T-helper 1 cell treated with Interleukin-12 subunit alpha and Interleukin-12 subunit beta and Interleukin-4 antibody, amounts not matched to agents 30 μg/mL and 1 μg/mL, for 36 hours (primary cell): Measurements from ENCODE around the gene AHNAK.
"Not testable (repeated sequence)": the region's sequence is repeated elsewhere in the genome, so short reads cannot be mapped to it uniquely, and the experiment has no call there.

Source experiments
- H3K27ac Mint-ChIP-seq: one replicate; pipeline ENCODE4 v1.8.0; 2021; ENCODE audit warnings: mild to moderate bottlenecking, mixed read lengths
- H3K27me3 Mint-ChIP-seq: one replicate; pipeline ENCODE4 v1.8.0; 2021; ENCODE audit warnings: low read depth, mixed read lengths
- H3K36me3 Mint-ChIP-seq: one replicate; pipeline ENCODE4 v1.8.0; 2021; ENCODE audit warnings: low read depth, mixed read lengths
- H3K4me1 Mint-ChIP-seq: one replicate; pipeline ENCODE4 v1.8.0; 2021; ENCODE audit warnings: low read depth, mixed read lengths
- H3K4me3 Mint-ChIP-seq: one replicate; pipeline ENCODE4 v1.8.0; 2021; ENCODE audit warnings: mild to moderate bottlenecking, moderate library complexity, mixed read lengths
- H3K9me3 Mint-ChIP-seq: one replicate; pipeline ENCODE4 v1.8.0; 2021; ENCODE audit warnings: mixed read lengths

The AHNAK gene

GRCh38 chr11:62552485-62553079 lies 6.0 kb upstream of the AHNAK start:
- H3K9me3 Mint-ChIP-seq: no peaks in the 10 kb centered on the region
- peaks cover 75% of the 10 kb centered on the region for H3K4me1 Mint-ChIP-seq
- peaks cover 17% of the 10 kb centered on the region for H3K27me3 Mint-ChIP-seq
- H3K27ac Mint-ChIP-seq: peak overlapping the region; percentile 96
- H3K4me3 Mint-ChIP-seq: peak overlapping the region; percentile 70
- H3K36me3 Mint-ChIP-seq: peaks cover 1% of the 10 kb centered on the region

- peak overlapping the region; percentile 96 for H3K27ac Mint-ChIP-seq
- H3K27me3 Mint-ChIP-seq: peaks cover 17% of the 10 kb centered on the region
- H3K4me1 Mint-ChIP-seq: peaks cover 58% of the 10 kb centered on the region
- not testable (repeated sequence) for H3K9me3 Mint-ChIP-seq, H3K36me3 Mint-ChIP-seq, H3K4me3 Mint-ChIP-seq
These were observed 3.9 kb upstream of the AHNAK start for GRCh38 chr11:62550478-62550877.

- Mint-ChIP-seq H3K27me3 (peaks cover 17% of the 10 kb centered on the region), H3K36me3 (peaks cover 11% of the 10 kb centered on the region), H3K27ac (peak overlapping the region; percentile 41), H3K9me3 (no peaks in the 10 kb centered on the region), H3K4me1 (peaks cover 50% of the 10 kb centered on the region), H3K4me3 (peak overlapping the region; percentile 37)
These were observed 2.1 kb upstream of the AHNAK start for GRCh38 chr11:62548545-62549335.

DNA sequence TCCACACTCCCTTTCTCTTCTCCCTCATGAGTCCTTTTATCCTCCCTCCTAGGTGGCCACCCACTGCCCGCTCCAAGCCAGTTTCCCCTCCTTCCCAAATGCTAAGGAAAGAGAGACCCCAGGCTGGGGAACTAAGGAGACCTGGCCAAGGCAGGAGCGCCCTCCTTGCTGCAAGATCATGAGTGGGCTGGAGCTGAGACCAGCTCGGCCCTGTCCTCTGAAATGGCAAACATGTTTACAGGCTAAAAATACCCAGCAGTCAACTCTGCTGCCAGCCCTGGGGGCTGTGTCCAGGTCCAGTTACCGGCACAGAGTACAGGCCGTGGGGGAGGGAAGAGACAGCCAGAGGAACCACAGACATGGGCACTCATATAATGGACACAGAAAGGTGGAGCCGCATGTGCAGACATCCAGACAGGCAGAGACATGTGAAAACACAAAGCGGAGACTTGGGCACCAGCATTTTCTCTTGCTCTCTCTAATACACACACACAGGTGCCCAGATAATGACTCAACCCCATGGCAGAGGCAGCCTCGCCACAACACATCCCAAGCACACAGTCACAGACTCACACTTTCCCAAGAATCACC lies 1.2 kb upstream of the AHNAK start:
- H3K27me3 Mint-ChIP-seq: peaks cover 17% of the 10 kb centered on the region
- no peaks in the 10 kb centered on the region for H3K9me3 Mint-ChIP-seq
- H3K27ac Mint-ChIP-seq: peak overlapping the region; percentile 76
- H3K4me1 Mint-ChIP-seq: peaks cover 50% of the 10 kb centered on the region
- H3K36me3 Mint-ChIP-seq: peaks cover 13% of the 10 kb centered on the region
- peak overlapping the region; percentile 71 for H3K4me3 Mint-ChIP-seq

GRCh38 chr11:62546929-62547625 lies 471 bp upstream of the AHNAK start:
- peak overlapping the region; percentile 71 for H3K4me3 Mint-ChIP-seq
- peaks cover 50% of the 10 kb centered on the region for H3K4me1 Mint-ChIP-seq
- H3K9me3 Mint-ChIP-seq: no peaks in the 10 kb centered on the region
- H3K27me3 Mint-ChIP-seq: peaks cover 17% of the 10 kb centered on the region
- H3K27ac Mint-ChIP-seq: peak overlapping the region; percentile 76
- H3K36me3 Mint-ChIP-seq: peaks cover 13% of the 10 kb centered on the region

DNA sequence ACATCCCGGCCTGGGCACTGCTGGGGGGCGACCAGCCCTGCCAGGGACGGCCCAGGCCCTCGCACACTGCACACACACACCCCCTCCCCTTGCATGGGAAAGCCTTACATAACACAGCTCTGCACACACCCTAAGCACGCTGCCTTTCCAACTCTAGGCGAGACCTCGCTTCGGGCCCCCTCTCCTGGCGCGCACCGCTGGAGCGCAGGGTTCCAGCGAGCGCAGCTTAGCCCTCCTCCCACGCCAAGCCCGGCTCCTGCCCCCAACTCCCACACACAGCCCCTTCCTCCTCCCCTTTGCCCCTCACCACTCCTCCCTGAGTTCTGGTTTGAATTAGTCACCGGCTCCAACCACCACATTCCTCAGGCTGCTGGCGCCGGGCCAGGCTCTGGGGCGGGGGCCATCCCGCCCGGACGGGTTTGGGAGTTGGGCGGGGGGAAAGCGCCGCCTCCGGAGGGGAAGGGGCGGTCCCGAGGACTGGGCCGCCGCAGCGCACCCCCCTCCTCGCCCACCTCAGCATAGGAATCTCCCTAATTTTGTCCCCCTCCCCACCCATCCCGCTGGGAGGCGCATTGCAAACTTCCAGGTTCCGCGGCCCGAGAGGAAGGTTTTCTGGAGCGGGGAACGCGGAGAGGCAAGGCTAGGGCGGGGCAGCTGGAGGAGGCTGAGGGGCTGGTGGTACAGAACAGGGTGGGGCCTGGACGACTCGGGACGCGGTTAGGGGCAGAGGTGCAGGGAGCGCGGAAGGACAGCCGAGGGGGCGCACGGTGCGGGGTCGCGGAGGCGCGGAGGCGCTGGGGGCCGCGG lies 966 bp downstream of the AHNAK start:
- H3K36me3 Mint-ChIP-seq: peaks cover 16% of the 10 kb centered on the region
- H3K27ac Mint-ChIP-seq: peak overlapping the region; percentile 89
- peak overlapping the region; percentile 96 for H3K4me3 Mint-ChIP-seq
- H3K9me3 Mint-ChIP-seq: no peaks in the 10 kb centered on the region
- H3K4me1 Mint-ChIP-seq: peaks cover 50% of the 10 kb centered on the region
- peaks cover 17% of the 10 kb centered on the region for H3K27me3 Mint-ChIP-seq

DNA sequence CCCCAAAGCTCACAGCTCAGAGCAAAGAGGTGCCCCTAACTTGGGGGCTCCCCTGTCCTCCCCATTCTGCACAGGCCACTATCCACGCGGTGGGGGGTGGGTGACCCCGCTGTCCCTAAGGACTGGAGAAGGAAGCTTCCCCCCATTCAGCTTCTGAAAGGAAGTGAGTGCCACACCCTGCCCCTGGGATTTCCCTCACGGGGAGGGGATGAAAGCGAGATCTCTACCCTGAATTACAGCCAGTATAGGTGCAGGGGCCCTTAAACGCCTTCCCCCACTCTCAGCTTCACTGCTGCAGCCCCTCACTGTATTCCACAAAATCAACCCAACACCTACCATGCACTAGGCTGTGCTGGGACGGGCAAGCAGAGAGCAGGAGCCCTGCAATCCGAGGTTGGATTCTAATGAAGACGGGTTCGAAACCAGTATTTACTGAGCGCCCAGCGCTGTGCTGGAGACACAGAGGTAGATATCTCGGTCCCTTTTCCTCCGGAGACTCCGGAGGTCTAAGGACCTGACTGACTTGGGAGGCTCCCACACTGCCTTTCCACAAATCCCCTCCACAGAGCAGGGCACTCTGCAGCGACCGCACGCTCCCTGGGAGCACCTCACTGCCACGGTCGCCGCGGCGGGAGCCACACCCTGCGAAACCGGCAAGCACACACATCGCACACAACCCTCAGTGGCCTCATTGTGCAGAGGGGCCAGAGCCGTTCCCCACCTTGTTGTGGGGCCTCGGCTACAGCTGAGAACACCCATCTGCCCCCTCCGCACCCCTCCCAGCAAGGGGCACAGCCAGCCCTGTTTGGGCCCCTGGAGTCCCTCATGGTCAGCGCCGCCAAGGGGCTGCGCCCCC lies 1.8 kb downstream of the AHNAK start:
- Mint-ChIP-seq H3K27me3 (peaks cover 11% of the 10 kb centered on the region), H3K36me3 (peaks cover 16% of the 10 kb centered on the region), H3K4me1 (peaks cover 48% of the 10 kb centered on the region), H3K4me3 (peak overlapping the region; percentile 96), H3K27ac (peak overlapping the region; percentile 89), H3K9me3 (no peaks in the 10 kb centered on the region)

- peaks cover 16% of the 10 kb centered on the region for H3K36me3 Mint-ChIP-seq
- H3K4me1 Mint-ChIP-seq: peaks cover 55% of the 10 kb centered on the region
- H3K4me3 Mint-ChIP-seq: peak overlapping the region; percentile 96
- H3K27ac Mint-ChIP-seq: peak overlapping the region; percentile 89
- no peaks in the 10 kb centered on the region for H3K9me3 Mint-ChIP-seq
- H3K27me3 Mint-ChIP-seq: peaks cover 8% of the 10 kb centered on the region
These were observed 2.7 kb downstream of the AHNAK start for GRCh38 chr11:62543680-62544444.

- H3K27ac Mint-ChIP-seq: peak overlapping the region; percentile 82
- peak overlapping the region; percentile 96 for H3K4me3 Mint-ChIP-seq
- H3K4me1 Mint-ChIP-seq: peaks cover 57% of the 10 kb centered on the region
- H3K36me3 Mint-ChIP-seq: peaks cover 16% of the 10 kb centered on the region
- H3K9me3 Mint-ChIP-seq: no peaks in the 10 kb centered on the region
- peaks cover 3% of the 10 kb centered on the region for H3K27me3 Mint-ChIP-seq
These were observed 3.6 kb downstream of the AHNAK start for GRCh38 chr11:62542750-62543567.

DNA sequence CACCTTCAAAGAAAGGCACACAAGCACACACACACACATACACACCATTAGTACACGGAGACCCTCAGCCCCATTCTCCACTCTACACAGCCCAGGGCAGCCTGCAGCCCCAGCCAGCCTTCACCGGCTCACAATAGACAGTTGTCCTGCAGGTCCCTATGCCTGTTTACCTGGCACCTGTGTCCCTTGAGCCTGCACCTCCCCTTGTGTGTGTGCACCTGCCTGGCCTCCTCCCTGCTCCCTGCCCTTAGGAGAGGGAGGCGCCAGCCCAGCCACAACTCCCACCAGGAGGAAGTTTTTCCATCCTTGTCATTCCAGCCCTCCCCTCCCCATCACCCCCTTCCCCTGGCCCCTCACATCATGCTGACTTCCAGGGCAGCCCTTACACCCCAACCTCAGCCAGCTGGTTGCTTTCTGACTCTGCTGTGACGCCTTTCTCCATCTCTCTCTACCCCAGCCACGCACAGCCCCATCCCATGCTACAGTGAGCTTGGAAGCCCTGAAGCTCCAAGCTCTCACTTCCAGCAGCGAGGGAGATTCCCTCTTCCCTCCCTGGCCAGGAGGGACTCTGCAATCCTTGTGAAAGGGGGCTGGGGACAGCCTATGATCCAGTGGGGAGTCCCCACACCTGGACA lies 4.4 kb downstream of the AHNAK start:
- H3K36me3 Mint-ChIP-seq: peaks cover 16% of the 10 kb centered on the region
- peaks cover 51% of the 10 kb centered on the region for H3K4me1 Mint-ChIP-seq
- H3K27me3 Mint-ChIP-seq: no peaks in the 10 kb centered on the region
- peak overlapping the region; percentile 82 for H3K27ac Mint-ChIP-seq
- H3K9me3 Mint-ChIP-seq: no peaks in the 10 kb centered on the region
- peak overlapping the region; percentile 96 for H3K4me3 Mint-ChIP-seq

DNA sequence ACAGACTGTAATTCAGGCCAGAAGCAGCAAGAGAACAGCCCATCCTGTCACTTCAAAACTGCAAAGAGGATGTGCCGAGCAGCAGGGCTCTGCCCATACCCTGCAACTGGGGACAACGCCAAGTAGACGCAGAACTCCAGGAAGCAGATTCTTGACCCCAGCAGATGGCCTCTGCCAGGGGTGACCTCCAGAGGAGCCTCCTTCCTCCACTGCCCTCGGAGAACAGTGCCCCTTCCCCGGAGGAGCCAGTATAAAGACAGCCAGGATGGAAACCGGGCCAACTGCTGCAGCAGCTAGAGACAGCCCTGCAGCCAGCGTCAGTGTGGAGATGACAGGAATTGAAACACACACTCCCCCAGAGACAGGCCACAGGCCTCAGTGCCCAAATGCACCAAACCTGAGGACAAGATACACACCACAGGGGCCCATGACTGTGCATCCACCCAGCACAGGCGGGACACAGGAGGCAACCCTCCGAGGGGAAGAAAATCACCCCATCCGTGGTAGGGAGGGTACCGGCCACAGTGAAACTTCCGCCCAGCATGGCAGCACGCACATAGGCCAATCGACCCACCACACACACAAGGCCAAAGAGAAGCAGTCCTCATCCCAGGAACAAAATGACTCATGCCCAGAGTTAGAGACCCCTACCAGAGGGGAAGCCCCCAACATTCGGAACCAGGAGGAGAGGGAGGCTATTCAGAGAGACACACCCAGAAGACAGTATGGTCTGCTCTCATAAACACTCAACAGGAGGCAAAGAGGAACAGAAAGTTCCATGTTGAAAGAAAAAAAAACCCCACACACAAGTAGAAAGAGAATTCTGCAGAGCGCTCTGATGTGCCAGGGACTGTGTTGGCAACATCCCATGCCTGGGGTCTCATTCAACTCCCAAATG lies 5.6 kb downstream of the AHNAK start:
- Mint-ChIP-seq H3K36me3 (peaks cover 20% of the 10 kb centered on the region), H3K9me3 (no peaks in the 10 kb centered on the region), H3K4me3 (peak overlapping the region; percentile 96), H3K27me3 (no peaks in the 10 kb centered on the region), H3K4me1 (peaks cover 54% of the 10 kb centered on the region), H3K27ac (peak overlapping the region; percentile 77)
